K562 (cell line): ENCODE measurements around the gene ETS1. TPM values are rescaled to one million over a fixed set of nuclear protein-coding genes. Genes with fewer than 3 reads are reported as not detected.

ENCODE experiments used
- ATAC-seq: fragments of 200-7000 bp; cut with Tn5 transposase; 3 replicates; pipeline ENCODE4 v1.9.1; 2020; ENCODE audit warnings: moderate library complexity
- BruUV-seq: library from RNA; stranded (reverse); fragments of 400-500 nt; replicated peaks from 2 replicates; lab custom pipeline; 2021; lab: Mats Ljungman, UMichigan
- CTCF ChIA-PET: fragments of 300-600 bp; formaldehyde crosslinking; extraction: SDS; loops from one replicate; lab custom pipeline; 2021; ENCODE audit warnings: low intra/inter-chr PET ratio; lab: Yijun Ruan, JAX
- POLR2A ChIA-PET: fragments of 300-600, 350-650 bp; sonication (Branson Sonifier 250); formaldehyde crosslinking; extraction: SDS; loops from one replicate; lab custom pipeline; 2021; ENCODE audit warnings: antibody characterized with exemption, inconsistent platforms; lab: Yijun Ruan, JAX
- DNase-seq, 4 experiments: peaks; one replicate each; pipeline versions ENCODE4 v3.0.0 to v3.0.0-alpha.2; 2011 to 2018; ENCODE audit warnings: low spot score in 3 of 4, mixed read lengths in 3 of 4; ENCODE audit errors: extremely low read depth in 1 of 4
- FAIRE-seq: peaks from 2 replicates; lab custom pipeline; 2011; peaks lifted over from hg19 to GRCh38; lab: Jason Lieb, UNC
- H2AFZ ChIP-seq: 2 replicates; pipeline ENCODE4 v1.6.0; 2011; ENCODE audit warnings: low read depth, low read length, control low read depth, inconsistent platforms
- H3K27ac ChIP-seq: fragments of 200-600 bp; 3 replicates; pipeline ENCODE4 v1.8.0; 2011; ENCODE audit warnings: low read depth, mild to moderate bottlenecking, control low read depth, inconsistent platforms, low read length, moderate library complexity, mixed read lengths; ENCODE audit errors: extremely low read depth
- H3K27me3 ChIP-seq, 2 experiments: fragments of 300-600 bp in 1 of 2; 2 replicates in 1 of 2; 3 replicates in 1 of 2; pipeline versions ENCODE4 v1.6.0 to v1.8.0; 2011; ENCODE audit warnings: inconsistent platforms in 2 of 2, low read length in 2 of 2, mild to moderate bottlenecking in 1 of 2, mixed read lengths in 1 of 2, moderate library complexity in 1 of 2; ENCODE audit not compliant: control insufficient read depth in 2 of 2, insufficient read depth in 2 of 2
- H3K36me3 ChIP-seq: fragments of 300-600 bp; 3 replicates; pipeline ENCODE4 v1.8.0; 2011; ENCODE audit warnings: mild to moderate bottlenecking, low read length, inconsistent platforms; ENCODE audit not compliant: control insufficient read depth, insufficient read depth
- H3K4me1 ChIP-seq, 2 experiments: fragments of 200-600 bp in 1 of 2; replicated peaks in 1 of 2; 2 replicates in 1 of 2; 3 replicates in 1 of 2; pipeline versions ENCODE4 v1.5.1 to v1.8.0; 2011; ENCODE audit warnings: inconsistent platforms in 2 of 2, low read length in 2 of 2, mild to moderate bottlenecking in 1 of 2, mixed read lengths in 1 of 2, moderate library complexity in 1 of 2; ENCODE audit not compliant: control insufficient read depth in 2 of 2, insufficient read depth in 2 of 2
- H3K4me2 ChIP-seq: 2 replicates; pipeline ENCODE4 v1.6.1; 2011; ENCODE audit warnings: low read length, control low read depth, inconsistent platforms, mixed read lengths; ENCODE audit not compliant: insufficient read depth
- H3K4me3 ChIP-seq: fragments of 200-600 bp; sonication (generic), shearing (Covaris generic); 2 replicates; pipeline ENCODE4 v1.5.1; 2016; ENCODE audit warnings: control low read depth, inconsistent platforms
- H3K79me2 ChIP-seq: fragments of 200-600 bp; 3 replicates; pipeline ENCODE4 v1.8.0; 2011; ENCODE audit warnings: low read length, inconsistent platforms; ENCODE audit not compliant: control insufficient read depth, insufficient read depth
- H3K9ac ChIP-seq, 2 experiments: 2 replicates each; pipeline versions ENCODE4 v1.6.0 to v1.6.1; 2011; ENCODE audit warnings: low read depth in 2 of 2, low read length in 2 of 2, control low read depth in 1 of 2, inconsistent platforms in 1 of 2, mild to moderate bottlenecking in 1 of 2, mixed read lengths in 1 of 2; ENCODE audit not compliant: insufficient read depth in 1 of 2
- H3K9me1 ChIP-seq: one replicate; pipeline ENCODE4 v1.6.0; 2011; ENCODE audit warnings: inconsistent platforms, mild to moderate bottlenecking, low read length, moderate library complexity; ENCODE audit not compliant: control insufficient read depth, insufficient read depth
- H3K9me3 ChIP-seq: replicated peaks from 2 replicates; pipeline ENCODE4 v1.5.1; 2011; ENCODE audit warnings: low read depth, low read length, inconsistent platforms; ENCODE audit not compliant: control insufficient read depth, insufficient read depth
- H4K20me1 ChIP-seq: replicated peaks from 2 replicates; pipeline ENCODE4 v1.6.1; 2011; ENCODE audit warnings: low read length, inconsistent platforms, mixed read lengths; ENCODE audit not compliant: control insufficient read depth, insufficient read depth
- CBX2 ChIP-seq: fragments of 200-600 bp; sonication (generic); IDR thresholded peaks from one replicate; pipeline ENCODE4 v1.6.1; 2012; ENCODE audit warnings: mild to moderate bottlenecking, low read length, inconsistent platforms; ENCODE audit not compliant: insufficient read depth, poor library complexity, severe bottlenecking
- CC2D1A ChIP-seq: fragments of 450-650 bp; IDR thresholded peaks from 2 replicates; pipeline ENCODE4 v1.6.1; 2017; ENCODE audit warnings: mild to moderate bottlenecking
- HDAC2 ChIP-seq: fragments of 450-650 bp; IDR thresholded peaks from 2 replicates; pipeline ENCODE4 v1.6.1; 2016; ENCODE audit warnings: mild to moderate bottlenecking
- HMG20A ChIP-seq: fragments of 450-650 bp; formaldehyde crosslinking; conservative IDR thresholded peaks from 2 replicates; pipeline ENCODE4 v1.4.0; 2020; ENCODE audit warnings: mild to moderate bottlenecking, mixed read lengths
- NFXL1 ChIP-seq: fragments of 450-650 bp; formaldehyde crosslinking; IDR thresholded peaks from 2 replicates; pipeline ENCODE4 v1.4.0; 2021; ENCODE audit warnings: mild to moderate bottlenecking
- SLC30A9 ChIP-seq: fragments of 250-450 bp; sonication (Bioruptor Pico); IDR thresholded peaks from 2 replicates; pipeline ENCODE4 v1.8.0; 2022; ENCODE audit warnings: mild to moderate bottlenecking, moderate library complexity
- SMC3 ChIP-seq: conservative IDR thresholded peaks from 2 replicates; pipeline ENCODE4 v1.6.1; 2011; ENCODE audit warnings: low read depth, low read length, improper control_type of control experiment; ENCODE audit not compliant: insufficient read depth
- TFAM ChIP-seq: fragments of 250-450 bp; sonication (Bioruptor Pico); conservative IDR thresholded peaks from 2 replicates; pipeline ENCODE4 v1.5.0; 2021; ENCODE audit warnings: mild to moderate bottlenecking, moderate library complexity
- WGBS: fragments of 100-300 bp; shearing (Covaris generic); methylation state at CpG from one replicate; pipeline ENCODE4 v1.1.6; 2016; ENCODE audit warnings: low coverage, mixed read lengths; ENCODE audit not compliant: insufficient coverage; ENCODE audit errors: missing lambda C conversion rate; 5-methylcytosine and 5-hydroxymethylcytosine counted together
- in situ Hi-C: fragments of 300-500 bp; cut with MboI; formaldehyde crosslinking; loops from 4 replicates; pipeline ENCODE4 v1.15.0; 2018; ENCODE audit warnings: inconsistent platforms, mixed read lengths
- intact Hi-C: fragments of 100-400 bp; cut with micrococcal nuclease; formaldehyde crosslinking; loops from 2 replicates; pipeline ENCODE4 v1.14.2; 2022
- polyA plus RNA-seq, 8 experiments: library from polyadenylated mRNA; depleted of rRNA in 4 of 8; stranded (reverse) in 5 of 8; unstranded in 3 of 8; fragments of >200 nt; fragmentation: Nextera tagmentation in 2 of 8; fragmentation: Illumina TruSeq in 1 of 8; extraction: Ambion mirVana in 2 of 8; extraction: Trizol in 1 of 8; gene quantifications; 2 replicates each; pipeline versions ENCODE4 v1.2.1 to v1.2.3, GENCODE V29; 2011 to 2014; ENCODE audit warnings: inconsistent platforms in 1 of 8, missing spikeins in 1 of 8
- total RNA-seq, 7 experiments: library from RNA; depleted of rRNA in 6 of 7; stranded (reverse); fragments of >200 nt in 6 of 7; fragmentation: Illumina TruSeq in 2 of 7; extraction: Trizol in 2 of 7; gene quantifications; 2 replicates each; pipeline versions ENCODE4 v1.2.1 to v1.2.3, GENCODE V29; 2011 to 2021; ENCODE audit warnings: low replicate concordance in 1 of 7
- TF ChIP-seq, protein P1 (sequence below), 2 experiments: IDR thresholded peaks; 2 replicates each; pipeline ENCODE4 v1.6.1; 2011; ENCODE audit warnings: borderline replicate concordance in 1 of 2, control low read depth in 1 of 2, low read depth in 1 of 2, low read length in 1 of 2, mild to moderate bottlenecking in 1 of 2, mixed read lengths in 1 of 2, moderate library complexity in 1 of 2; ENCODE audit not compliant: insufficient read depth in 1 of 2, insufficient read length in 1 of 2, poor library complexity in 1 of 2, severe bottlenecking in 1 of 2; ENCODE audit errors: extremely low read depth in 1 of 2

ETS1 gene
- total and polyA plus RNA-seq, 9 of the 15 experiments (the other 6 are each of a cell fraction or from before 2014, with no cell fraction given), result 0.04 to 1.4 (median 0.23) TPM

DNA sequence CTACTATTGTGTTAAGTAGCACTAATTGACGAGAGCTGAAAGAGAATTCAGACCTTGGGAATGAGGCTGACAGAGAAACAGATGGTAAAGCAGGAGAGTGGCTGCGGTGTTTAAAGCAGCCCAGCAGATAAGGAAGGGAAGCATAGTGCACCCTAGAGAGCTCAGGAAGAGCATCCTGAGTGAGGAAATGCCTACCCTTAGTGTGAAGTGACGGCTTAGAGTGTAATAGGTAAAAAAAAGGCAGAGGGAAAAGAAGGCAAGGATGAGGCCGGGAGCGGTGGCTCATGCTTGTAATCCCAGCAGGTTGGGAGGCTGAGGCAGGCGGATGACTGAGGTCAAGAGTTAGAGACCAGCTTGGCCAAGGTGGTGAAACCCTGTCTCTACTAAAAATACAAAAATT lies 22.4 kb upstream of the ETS1 start:
- Histone ChIP-seq H3K27me3 (peaks cover 0 to 5% of the 10 kb centered on the region in 2 experiments; a peak in 1 of 5 replicates), H3K4me3 (no peak overlapping the region), H3K36me3 (no peaks in the 10 kb centered on the region), H3K9me3 (no peaks in the 10 kb centered on the region), H4K20me1 (no peaks in the 10 kb centered on the region)
- intact Hi-C loops (no loop called here), in situ Hi-C loops (no loop called here)
- no peak for DNase-seq
- WGBS, result 0% methylated on average over 4 of the region's 6 CpGs
- CTCF ChIA-PET, result no interaction called here
- no peak for ATAC-seq
- TF ChIP-seq SLC30A9 (CRISPR knock-in tag) (no peak), SMC3 (no peak), CC2D1A (no peak), CBX2 (no peak), HMG20A (CRISPR knock-in tag) (no peak), NFXL1 (CRISPR knock-in tag) (no peak), HDAC2 (no peak), TFAM (no peak)
- TF ChIP-seq, protein P1, sequence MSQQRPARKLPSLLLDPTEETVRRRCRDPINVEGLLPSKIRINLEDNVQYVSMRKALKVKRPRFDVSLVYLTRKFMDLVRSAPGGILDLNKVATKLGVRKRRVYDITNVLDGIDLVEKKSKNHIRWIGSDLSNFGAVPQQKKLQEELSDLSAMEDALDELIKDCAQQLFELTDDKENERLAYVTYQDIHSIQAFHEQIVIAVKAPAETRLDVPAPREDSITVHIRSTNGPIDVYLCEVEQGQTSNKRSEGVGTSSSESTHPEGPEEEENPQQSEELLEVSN (IDR thresholded peaks at IDR 0.05; ENCODE audit: borderline replicate concordance in 1 of 2, extremely low read depth in 1 of 2, insufficient read depth in 1 of 2, insufficient read length in 1 of 2, low read depth in 1 of 2, low read length in 1 of 2, poor library complexity in 1 of 2, severe bottlenecking in 1 of 2), result no peak
- TF ChIP-seq, all 486 proteins: peak for 0
- no TSS peak for BruUV-seq
- POLR2A ChIA-PET, result no interaction called here
- Histone ChIP-seq H3K4me1 (no peaks in the 10 kb centered on the region), H3K4me2 (no peak overlapping the region), H2AFZ (no peak overlapping the region), H3K79me2 (no peaks in the 10 kb centered on the region), H3K9ac (no peak overlapping the region), H3K27ac (no peak overlapping the region), H3K9me1 (no peaks in the 10 kb centered on the region)
- no peak for FAIRE-seq
